SK-N-MC (cell line): ENCODE data around the gene PREX1.

ENCODE experiments used
- DNase-seq: peaks from one replicate; pipeline ENCODE4 v3.0.0-alpha.2; 2011; ENCODE audit warnings: low read depth, low spot score
- H3K27ac ChIP-seq: fragments of 200-600 bp; sonication (generic); 2 replicates; pipeline ENCODE4 v1.5.1; 2016; ENCODE audit warnings: mixed run types
- H3K36me3 ChIP-seq: fragments of 200-600 bp; sonication (generic); 2 replicates; pipeline ENCODE4 v1.6.1; 2017; ENCODE audit warnings: antibody characterized with exemption, low read length, mixed read lengths; ENCODE audit not compliant: insufficient read depth
- H3K4me3 ChIP-seq: fragments of 200-600 bp; sonication (generic); 2 replicates; pipeline ENCODE4 v1.5.1; 2016
- H3K9ac ChIP-seq: fragments of 200-600 bp; sonication (generic); 2 replicates; pipeline ENCODE4 v1.8.0; 2017; ENCODE audit warnings: mixed run types, mixed read lengths; ENCODE audit not compliant: insufficient read length
- H3K9me3 ChIP-seq: fragments of 200-600 bp; sonication (generic); 2 replicates; pipeline ENCODE4 v1.6.1; 2017; ENCODE audit warnings: low read depth, mild to moderate bottlenecking, antibody characterized with exemption, low read length, moderate library complexity, mixed read lengths
- EZH2 ChIP-seq: fragments of 200-600 bp; sonication (generic); IDR thresholded peaks from one replicate; pipeline ENCODE4 v1.6.1; 2017; ENCODE audit warnings: antibody characterized with exemption
- FOXP2 ChIP-seq: optimal IDR thresholded peaks from 2 replicates; pipeline ENCODE3; 2011; ENCODE audit warnings: mild to moderate bottlenecking, moderate library complexity; ENCODE audit not compliant: insufficient read depth; ENCODE audit errors: extremely low read length, control extremely low read depth
- POLR2AphosphoS5 ChIP-seq: IDR thresholded peaks from 2 replicates; pipeline ENCODE4 v1.6.1; 2012; ENCODE audit warnings: mild to moderate bottlenecking, low read depth, low read length, borderline replicate concordance

Gene PREX1

GRCh38 chr20:48843057-48843806 is 15.4 kb upstream of the PREX1 start:
- TF ChIP-seq EZH2 = no peak
- no peak for TF ChIP-seq FOXP2
- TF ChIP-seq POLR2AphosphoS5 = no peak
- DNase-seq = no peak
- H3K4me3 ChIP-seq = no peak overlapping the region
- no peak overlapping the region for H3K9ac ChIP-seq
- H3K9me3 ChIP-seq = no peaks in the 10 kb centered on the region
- no peak overlapping the region for H3K27ac ChIP-seq
- H3K36me3 ChIP-seq = no peaks in the 10 kb centered on the region

DNA sequence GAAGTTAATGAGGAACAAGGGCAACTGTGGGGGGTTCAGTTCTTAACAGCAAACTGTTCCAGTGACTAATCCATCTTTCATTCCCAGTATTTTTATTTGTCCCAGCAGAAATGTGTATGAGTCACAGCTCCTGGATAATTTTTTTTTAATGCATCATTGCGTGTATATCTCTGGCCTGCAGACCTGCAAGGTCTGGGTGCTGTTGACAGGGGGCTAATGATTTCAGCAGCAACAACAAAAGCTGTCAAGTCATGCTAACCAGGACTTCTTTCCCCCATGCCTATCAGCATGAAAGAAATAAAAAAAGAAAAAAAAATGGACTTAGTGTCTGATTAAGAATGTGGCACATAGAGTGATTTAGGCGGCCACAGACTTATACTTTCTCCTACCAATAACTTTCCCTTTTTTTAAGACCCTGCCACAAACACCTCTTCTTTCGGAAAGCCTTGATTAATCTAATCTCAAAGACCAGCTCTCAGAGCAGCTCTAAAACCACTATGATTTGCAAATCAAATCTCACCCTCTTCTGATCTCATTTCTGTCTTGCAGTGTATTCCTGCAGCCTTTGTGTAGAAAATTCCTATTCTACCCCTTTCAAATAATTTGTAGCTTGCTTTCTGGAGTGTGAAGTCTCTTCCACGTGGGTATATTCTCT is 14.2 kb upstream of the PREX1 start:
- no peak overlapping the region for H3K4me3 ChIP-seq
- no peak overlapping the region for H3K9ac ChIP-seq
- no peaks in the 10 kb centered on the region for H3K36me3 ChIP-seq
- no peak overlapping the region for H3K27ac ChIP-seq
- no peak for DNase-seq
- H3K9me3 ChIP-seq = no peaks in the 10 kb centered on the region
- TF ChIP-seq EZH2 = no peak
- TF ChIP-seq FOXP2 = no peak
- TF ChIP-seq POLR2AphosphoS5 = no peak

GRCh38 chr20:48841196-48841874 is 13.5 kb upstream of the PREX1 start:
- Histone ChIP-seq H3K4me3 (no peak overlapping the region), H3K9ac (no peak overlapping the region), H3K27ac (no peak overlapping the region), H3K9me3 (no peaks in the 10 kb centered on the region), H3K36me3 (no peaks in the 10 kb centered on the region)
- DNase-seq = no peak
- TF ChIP-seq FOXP2 (no peak), POLR2AphosphoS5 (no peak), EZH2 (no peak)

DNA sequence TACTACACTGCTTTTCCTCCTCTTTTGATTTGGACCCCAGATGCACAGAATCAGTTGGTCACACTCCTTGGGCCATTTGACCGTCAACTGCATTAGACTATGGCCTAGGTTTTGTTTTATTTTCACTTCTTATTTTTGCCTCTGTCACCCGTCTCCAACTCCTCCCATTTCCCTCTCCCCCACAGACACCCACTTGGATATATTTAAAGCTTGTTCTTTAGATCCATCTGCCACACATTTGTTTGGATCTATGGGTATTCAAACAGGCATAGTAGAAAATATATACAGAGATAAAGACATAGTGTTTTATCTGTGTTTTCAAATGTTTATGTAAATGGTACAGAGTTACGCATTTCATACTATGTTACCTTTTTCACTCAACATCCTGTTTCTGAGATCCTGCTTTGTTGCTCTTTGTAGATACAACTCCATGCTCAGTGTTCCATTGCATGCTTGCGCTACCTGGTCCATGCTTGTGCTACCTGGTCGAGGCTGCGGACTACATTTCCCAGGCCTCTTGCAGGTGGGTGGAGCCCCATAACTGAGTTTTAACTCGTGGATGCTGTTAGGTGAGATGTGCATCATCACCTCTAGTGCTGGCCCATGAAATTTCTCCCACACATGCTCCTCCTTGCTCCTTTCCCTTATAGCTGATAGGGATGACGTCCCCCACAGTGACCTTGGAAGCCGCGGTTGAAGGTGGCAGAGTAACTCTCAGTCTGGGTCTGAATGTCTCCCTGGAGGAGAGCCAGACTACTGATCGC is 11.5 kb upstream of the PREX1 start:
- Histone ChIP-seq H3K9ac (no peak overlapping the region), H3K4me3 (no peak overlapping the region), H3K9me3 (no peaks in the 10 kb centered on the region), H3K36me3 (no peaks in the 10 kb centered on the region), H3K27ac (no peak overlapping the region)
- no peak for DNase-seq
- no peak for TF ChIP-seq EZH2
- TF ChIP-seq FOXP2 = no peak
- no peak for TF ChIP-seq POLR2AphosphoS5

DNA sequence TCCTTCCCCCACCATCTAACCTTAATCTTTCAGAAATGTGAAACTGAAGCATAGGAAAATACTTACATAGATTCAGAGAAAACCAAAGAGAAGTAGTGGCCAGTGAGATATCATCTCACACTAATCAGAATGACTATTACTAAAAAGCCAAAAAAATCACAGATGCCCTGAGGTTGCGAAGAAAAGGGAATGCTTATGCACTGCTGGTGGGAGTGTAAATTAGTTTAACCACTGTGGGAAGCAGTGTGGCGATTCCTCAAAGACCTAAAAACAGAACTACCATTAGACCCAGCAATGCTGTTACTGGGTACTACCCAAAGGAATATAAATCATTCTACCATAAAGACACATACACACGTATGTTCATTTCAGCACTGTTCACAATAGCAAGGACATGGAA is 9.2 kb upstream of the PREX1 start:
- TF ChIP-seq EZH2 = no peak
- TF ChIP-seq POLR2AphosphoS5 = no peak
- TF ChIP-seq FOXP2 = no peak
- H3K9me3 ChIP-seq = no peaks in the 10 kb centered on the region
- H3K9ac ChIP-seq = no peak overlapping the region
- no peak overlapping the region for H3K27ac ChIP-seq
- H3K36me3 ChIP-seq = no peaks in the 10 kb centered on the region
- no peak overlapping the region for H3K4me3 ChIP-seq
- no peak for DNase-seq

GRCh38 chr20:48835390-48835789 is 7.6 kb upstream of the PREX1 start:
- Histone ChIP-seq H3K27ac (no peak overlapping the region), H3K4me3 (no peak overlapping the region), H3K36me3 (no peaks in the 10 kb centered on the region), H3K9ac (no peak overlapping the region), H3K9me3 (no peaks in the 10 kb centered on the region)
- TF ChIP-seq EZH2 (no peak), POLR2AphosphoS5 (no peak), FOXP2 (no peak)
- DNase-seq = no peak

DNA sequence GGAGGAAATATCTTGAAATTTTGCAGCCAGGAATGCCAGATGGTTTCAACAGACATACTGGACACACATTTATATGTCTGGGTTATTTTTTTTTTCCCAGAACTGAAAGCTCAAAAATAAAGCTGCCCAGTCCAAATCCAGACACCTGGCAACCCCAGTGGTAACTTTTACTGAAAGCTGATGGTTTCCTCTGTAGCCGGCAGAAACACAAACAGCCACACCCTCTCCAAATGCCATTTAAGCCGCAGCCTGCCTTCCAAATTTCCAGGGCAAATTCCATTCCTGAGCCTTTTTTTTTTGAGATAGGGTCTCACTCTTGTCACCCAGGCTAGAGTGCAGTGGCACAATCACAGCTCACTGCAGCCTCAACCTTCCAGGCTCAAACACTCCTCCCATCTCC is 6.5 kb upstream of the PREX1 start:
- no peaks in the 10 kb centered on the region for H3K9me3 ChIP-seq
- DNase-seq = no peak
- H3K36me3 ChIP-seq = no peaks in the 10 kb centered on the region
- no peak for TF ChIP-seq FOXP2
- no peak for TF ChIP-seq POLR2AphosphoS5
- TF ChIP-seq EZH2 = no peak
- no peak overlapping the region for H3K9ac ChIP-seq
- no peak overlapping the region for H3K27ac ChIP-seq
- H3K4me3 ChIP-seq = no peak overlapping the region

- peak overlapping the region; percentile 39 for H3K9ac ChIP-seq
- no peaks in the 10 kb centered on the region for H3K36me3 ChIP-seq
- TF ChIP-seq FOXP2 (peak; percentile 27), EZH2 (no peak)
- DNase-seq = no peak
- peak overlapping the region; percentile 65 for H3K4me3 ChIP-seq
- peak overlapping the region; percentile 97 for H3K27ac ChIP-seq
- no peaks in the 10 kb centered on the region for H3K9me3 ChIP-seq
Measured at GRCh38 chr20:48832405-48832730, 4.6 kb upstream of the PREX1 start.
